Measurements from ENCODE around the gene LAMTOR3. TPM values are rescaled to one million over a fixed set of nuclear protein-coding genes. Genes with fewer than 3 reads are reported as not detected.
"Not testable (repeated sequence)": the region's sequence is repeated elsewhere in the genome, so short reads cannot be mapped to it uniquely, and the experiment has no call there.

The LAMTOR3 gene
- total RNA-seq, 6 donors from 2014 or later = 6.4 to 46.3 (median 40.9) TPM

DNA sequence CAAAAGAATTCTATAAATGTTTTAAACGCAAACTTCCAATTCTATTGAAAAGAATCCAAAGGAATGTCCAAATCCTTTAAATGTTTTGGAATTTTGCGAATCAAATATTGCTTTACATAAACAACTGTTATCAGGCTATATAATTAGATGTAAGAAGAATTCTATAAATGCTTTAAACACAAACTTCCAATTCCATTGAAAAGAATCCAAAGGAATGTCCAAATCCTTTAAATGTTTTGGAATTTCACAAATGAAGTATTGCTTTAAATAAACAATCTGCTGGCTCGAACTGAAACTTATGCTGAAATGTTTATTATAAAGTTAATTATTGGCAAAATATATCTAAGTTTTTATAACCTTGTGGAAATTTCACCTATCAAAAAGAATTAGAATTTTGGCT, 61.5 kb downstream of the LAMTOR3 start:
- no peak for ATAC-seq (ENCODE audit: low FRiP score in 2 of 2)
- Histone ChIP-seq H3K9me3 (no peaks in the 10 kb centered on the region), H3K27ac (no peak overlapping the region), H3K4me3 (no peak overlapping the region), H3K4me1 (peaks cover 0 to 7% (median 0%) of the 10 kb centered on the region in 4 donors), H3K36me3 (peaks cover 0 to 3% (median 0%) of the 10 kb centered on the region in 4 donors), H3K27me3 (no peaks in the 10 kb centered on the region)
- DNase-seq = no peak
- no peak for TF ChIP-seq POLR2A (IDR thresholded peaks at IDR 0.05)
- TF ChIP-seq EP300 (IDR thresholded peaks at IDR 0.05) = no peak
- TF ChIP-seq, protein P1, sequence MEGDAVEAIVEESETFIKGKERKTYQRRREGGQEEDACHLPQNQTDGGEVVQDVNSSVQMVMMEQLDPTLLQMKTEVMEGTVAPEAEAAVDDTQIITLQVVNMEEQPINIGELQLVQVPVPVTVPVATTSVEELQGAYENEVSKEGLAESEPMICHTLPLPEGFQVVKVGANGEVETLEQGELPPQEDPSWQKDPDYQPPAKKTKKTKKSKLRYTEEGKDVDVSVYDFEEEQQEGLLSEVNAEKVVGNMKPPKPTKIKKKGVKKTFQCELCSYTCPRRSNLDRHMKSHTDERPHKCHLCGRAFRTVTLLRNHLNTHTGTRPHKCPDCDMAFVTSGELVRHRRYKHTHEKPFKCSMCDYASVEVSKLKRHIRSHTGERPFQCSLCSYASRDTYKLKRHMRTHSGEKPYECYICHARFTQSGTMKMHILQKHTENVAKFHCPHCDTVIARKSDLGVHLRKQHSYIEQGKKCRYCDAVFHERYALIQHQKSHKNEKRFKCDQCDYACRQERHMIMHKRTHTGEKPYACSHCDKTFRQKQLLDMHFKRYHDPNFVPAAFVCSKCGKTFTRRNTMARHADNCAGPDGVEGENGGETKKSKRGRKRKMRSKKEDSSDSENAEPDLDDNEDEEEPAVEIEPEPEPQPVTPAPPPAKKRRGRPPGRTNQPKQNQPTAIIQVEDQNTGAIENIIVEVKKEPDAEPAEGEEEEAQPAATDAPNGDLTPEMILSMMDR (IDR thresholded peaks at IDR 0.05) = no peak
- no peak for TF ChIP-seq POLR2AphosphoS5 (IDR thresholded peaks at IDR 0.05)
- 51 to 59% methylated on average over 3 of the region's 3 CpGs for WGBS, 2 donors

DNA sequence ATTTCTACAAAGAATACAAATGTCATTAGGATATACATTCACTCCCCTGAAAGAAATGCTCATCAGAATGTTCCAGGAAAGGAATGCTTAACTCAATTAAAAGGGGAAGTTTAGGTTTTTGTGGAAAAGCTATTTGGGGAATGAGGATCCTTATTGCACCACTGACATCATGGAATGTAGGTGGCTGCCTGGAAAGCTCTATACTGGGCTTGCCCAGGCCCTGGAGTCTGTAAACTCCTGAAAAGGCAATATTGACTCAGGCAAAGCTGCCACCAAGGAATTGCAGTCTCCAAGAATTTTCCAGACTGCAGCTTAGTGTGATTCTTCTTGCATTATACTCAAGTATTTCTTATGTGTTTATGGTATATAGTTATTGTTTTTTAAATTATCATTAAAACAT, 61.9 kb downstream of the LAMTOR3 start:
- Histone ChIP-seq H3K4me1 (peaks cover 0 to 7% (median 0%) of the 10 kb centered on the region in 4 donors), H3K9me3 (no peaks in the 10 kb centered on the region), H3K36me3 (peaks cover 0 to 3% (median 0%) of the 10 kb centered on the region in 4 donors), H3K27me3 (no peaks in the 10 kb centered on the region), H3K4me3 (no peak overlapping the region), H3K27ac (no peak overlapping the region)
- ATAC-seq (ENCODE audit: low FRiP score in 2 of 2) (no peak), DNase-seq (no peak)
- TF ChIP-seq POLR2A (IDR thresholded peaks at IDR 0.05) = no peak
- TF ChIP-seq POLR2AphosphoS5 (IDR thresholded peaks at IDR 0.05) = no peak
- TF ChIP-seq EP300 (IDR thresholded peaks at IDR 0.05) = no peak
- TF ChIP-seq, protein P1 (IDR thresholded peaks at IDR 0.05) = no peak

DNA sequence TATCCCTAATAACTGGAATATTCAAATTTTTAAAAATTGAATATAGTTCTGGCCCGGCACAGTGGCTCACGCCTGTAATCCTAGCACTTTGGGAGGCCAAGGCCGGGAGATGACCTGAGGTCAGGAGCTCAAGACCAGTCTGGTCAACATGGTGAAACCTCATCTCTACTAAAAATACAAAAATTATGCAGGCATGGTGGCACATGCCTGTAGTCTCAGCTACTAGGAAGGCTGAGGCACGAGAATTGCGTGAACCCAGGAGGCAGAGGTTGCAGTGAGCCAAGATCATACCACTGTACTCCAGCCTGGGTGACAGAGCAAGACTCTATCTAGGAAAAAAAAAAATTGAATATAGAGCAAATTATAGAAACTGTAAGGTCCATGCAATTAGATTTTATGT, 64.2 kb downstream of the LAMTOR3 start:
- DNase-seq; H3K27me3 ChIP-seq; H3K4me1 ChIP-seq; ATAC-seq (ENCODE audit: low FRiP score in 2 of 2); H3K27ac ChIP-seq; H3K4me3 ChIP-seq; H3K9me3 ChIP-seq; H3K36me3 ChIP-seq: not testable (repeated sequence)
- 97 to 99% methylated on average over 5 of the region's 5 CpGs for WGBS, 2 donors

DNA sequence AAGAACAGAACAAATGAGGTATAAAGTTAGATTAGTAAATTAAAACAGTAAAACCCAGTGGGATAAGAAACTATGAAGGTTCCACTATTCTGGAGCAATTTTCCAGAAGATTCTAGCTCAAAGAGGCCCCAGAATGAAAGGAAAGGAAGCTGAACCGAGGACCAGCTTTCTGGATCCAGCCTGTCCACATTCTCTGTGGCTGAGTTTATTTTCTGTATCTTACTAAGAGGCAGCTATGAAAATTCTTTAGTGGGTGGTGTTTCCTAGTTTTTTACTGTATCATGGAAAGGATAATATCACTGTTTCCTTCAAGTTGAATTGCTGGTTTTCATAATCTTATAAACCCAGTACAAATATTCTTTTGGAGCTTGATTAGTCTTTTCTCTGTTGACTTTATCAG, 65.8 kb downstream of the LAMTOR3 start:
- ATAC-seq (ENCODE audit: low FRiP score in 2 of 2) (no peak), DNase-seq (no peak)
- Histone ChIP-seq H3K36me3 (no peaks in the 10 kb centered on the region), H3K27me3 (no peaks in the 10 kb centered on the region), H3K27ac (no peak overlapping the region), H3K4me1 (peaks cover 0 to 4% (median 0%) of the 10 kb centered on the region in 4 donors), H3K9me3 (no peaks in the 10 kb centered on the region), H3K4me3 (no peak overlapping the region)
- WGBS, 2 donors = 58 to 59% methylated on average over 1 of the region's 1 CpG
- TF ChIP-seq POLR2AphosphoS5 (IDR thresholded peaks at IDR 0.05) = no peak
- TF ChIP-seq POLR2A (IDR thresholded peaks at IDR 0.05) = no peak
- TF ChIP-seq, protein P1 (IDR thresholded peaks at IDR 0.05) = no peak
- no peak for TF ChIP-seq EP300 (IDR thresholded peaks at IDR 0.05)

Other genes with a start within 250 kb of the LAMTOR3 start
- gene C4orf54, start 236.6 kb downstream of the LAMTOR3 start, total RNA-seq = under 1 TPM in 2 of 6 donors, not detected in 4; 0.03 TPM
- gene DAPP1, start 77.6 kb downstream of the LAMTOR3 start, total RNA-seq = 10 to 100 TPM in 3 of 6 donors, 1 to 10 TPM in 3; 5.6 to 14.5 (median 10.6) TPM
- gene DNAJB14, start 52.2 kb upstream of the LAMTOR3 start, total RNA-seq = 10 to 100 TPM; 37.7 to 57.4 (median 47.3) TPM
- gene H2AZ1, start 55.8 kb upstream of the LAMTOR3 start, total RNA-seq = 100 to 1,000 TPM in 4 of 6 donors, 10 to 100 TPM in 2; 21.0 to 144 (median 112) TPM